H1 (cell line): ENCODE data around the gene FAM149B1. TPM values are rescaled to one million over a fixed set of nuclear protein-coding genes. Genes with fewer than 3 reads are reported as not detected.

Source experiments
- CEBPB ChIP-seq: IDR thresholded peaks from 2 replicates; pipeline ENCODE4 v1.6.1; 2012; ENCODE audit warnings: low read depth, low read length
- CHD1 ChIP-seq: IDR thresholded peaks from 2 replicates; pipeline ENCODE4 v1.6.1; 2012; ENCODE audit warnings: low read depth, low read length, improper control_type of control experiment
- CHD2 ChIP-seq: IDR thresholded peaks from 2 replicates; pipeline ENCODE4 v1.6.1; 2012; ENCODE audit warnings: low read length, improper control_type of control experiment
- CHD7 ChIP-seq: fragments of 300-600 bp; sonication (generic); IDR thresholded peaks from 2 replicates; pipeline ENCODE4 v1.7.1; 2012; ENCODE audit warnings: low read length, moderate library complexity, mild to moderate bottlenecking, inconsistent platforms; ENCODE audit not compliant: insufficient replicate concordance
- CTCF ChIP-seq, 3 experiments: IDR thresholded peaks; 1 replicate in 2 of 3; 2 replicates in 1 of 3; pipeline versions ENCODE4 v1.5.1 to v1.6.1; 2011; ENCODE audit warnings: low read length in 3 of 3, mild to moderate bottlenecking in 3 of 3, inconsistent platforms in 2 of 3, low read depth in 1 of 3, moderate library complexity in 1 of 3; ENCODE audit not compliant: insufficient read depth in 1 of 3; ENCODE audit errors: control extremely low read depth in 1 of 3
- SP2 ChIP-seq: IDR thresholded peaks from 2 replicates; pipeline ENCODE4 v1.6.1; 2012; ENCODE audit warnings: mild to moderate bottlenecking, low read length, inconsistent platforms
- TCF12 ChIP-seq: IDR thresholded peaks from 2 replicates; pipeline ENCODE4 v1.6.1; 2011; ENCODE audit warnings: low read depth, mild to moderate bottlenecking, low read length
- TEAD4 ChIP-seq: IDR thresholded peaks from 2 replicates; pipeline ENCODE4 v1.6.1; 2012; ENCODE audit warnings: low read depth, low read length, inconsistent platforms, mixed read lengths
- USF2 ChIP-seq: IDR thresholded peaks from 2 replicates; pipeline ENCODE4 v1.6.1; 2011; ENCODE audit warnings: low read length, improper control_type of control experiment
- polyA plus RNA-seq, 7 experiments: library from polyadenylated mRNA; depleted of rRNA in 3 of 7; stranded (reverse) in 5 of 7; unstranded in 2 of 7; fragments of >200 nt in 5 of 7; fragments of 200-250 nt in 2 of 7; gene quantifications; 1 replicate in 5 of 7; 2 replicates in 1 of 7; 4 replicates in 1 of 7; pipeline versions ENCODE4 v1.2.1 to v1.2.3, GENCODE V29; 2011 to 2013; ENCODE audit warnings: missing spikeins in 2 of 7, mixed read lengths in 2 of 7
- total RNA-seq: library from RNA; stranded (reverse); fragmentation: NEBNext Ultra II Directional; extraction: Animal tissue kit (Norgen Biotek cat#: 25700); gene quantifications from 2 replicates; pipeline ENCODE4 v1.2.1, GENCODE V29; 2021

The FAM149B1 gene
- total and polyA plus RNA-seq, 2 of the 8 experiments (the other 6 are each of a cell fraction or from before 2014, with no cell fraction given) = 16.8 to 21.9 TPM

GRCh38 chr10:73207883-73208282, 40.0 kb downstream of the FAM149B1 start (continued):
- TF ChIP-seq CHD7 (no peak), CEBPB (no peak), CHD2 (no peak), TCF12 (no peak), TEAD4 (no peak), CHD1 (no peak), USF2 (no peak), CTCF (IDR thresholded peaks at IDR 0.05; ENCODE audit: control extremely low read depth in 1 of 3, insufficient read depth in 1 of 3, low read depth in 1 of 3, low read length in 3 of 3) (no peak), SP2 (no peak)
